SK-N-SH treated with all-trans-retinoic acid at 6 μM for 48 hours (cell line): ENCODE data around the gene PLPP3.

Experiments used
- ATAC-seq: fragments of 200-7000 bp; cut with Tn5 transposase; 3 replicates; pipeline ENCODE4 v1.9.1; 2020; ENCODE audit warnings: mild to moderate bottlenecking, moderate library complexity
- ARNTL ChIP-seq: fragments of 450-650 bp; formaldehyde crosslinking; IDR thresholded peaks from 2 replicates; pipeline ENCODE4 v1.5.0; 2020; ENCODE audit warnings: low read depth, mild to moderate bottlenecking, moderate library complexity, borderline replicate concordance
- BACH2 ChIP-seq: fragments of 250-450 bp; sonication (Bioruptor Pico); IDR thresholded peaks from 2 replicates; pipeline ENCODE4 v1.9.0; 2021; ENCODE audit warnings: mild to moderate bottlenecking, borderline replicate concordance
- CREB5 ChIP-seq: fragments of 250-450 bp; sonication (Bioruptor Pico); IDR thresholded peaks from 2 replicates; pipeline ENCODE4 v1.5.1; 2020; ENCODE audit warnings: low read depth, mild to moderate bottlenecking, moderate library complexity
- CSDC2 ChIP-seq: fragments of 250-450 bp; sonication (Bioruptor Pico); IDR thresholded peaks from 2 replicates; pipeline ENCODE4 v1.5.0; 2020; ENCODE audit warnings: mild to moderate bottlenecking, moderate library complexity
- ESRRG ChIP-seq: fragments of 250-450 bp; sonication (Bioruptor Pico); IDR thresholded peaks from 2 replicates; pipeline ENCODE4 v1.6.1; 2021; ENCODE audit warnings: mild to moderate bottlenecking
- GLIS3 ChIP-seq: fragments of 250-450 bp; sonication (Bioruptor Pico); IDR thresholded peaks from 2 replicates; pipeline ENCODE4 v1.5.0; 2020; ENCODE audit warnings: mild to moderate bottlenecking, moderate library complexity
- ISL1 ChIP-seq: fragments of 250-450 bp; sonication (Bioruptor Pico); IDR thresholded peaks from 2 replicates; pipeline ENCODE4 v2.1.2; 2022; ENCODE audit warnings: mild to moderate bottlenecking, moderate library complexity
- POU6F1 ChIP-seq: fragments of 250-450 bp; sonication (Bioruptor Pico); IDR thresholded peaks from 2 replicates; pipeline ENCODE4 v1.8.0; 2021; ENCODE audit warnings: low read depth, mild to moderate bottlenecking, moderate library complexity, borderline replicate concordance
- RARB ChIP-seq: fragments of 250-450 bp; sonication (Bioruptor Pico); IDR thresholded peaks from 2 replicates; pipeline ENCODE4 v1.8.0; 2021; ENCODE audit warnings: mild to moderate bottlenecking, moderate library complexity
- TCF4 ChIP-seq: fragments of 250-450 bp; sonication (Bioruptor Pico); IDR thresholded peaks from 2 replicates; pipeline ENCODE4 v1.8.0; 2021; ENCODE audit warnings: mild to moderate bottlenecking, moderate library complexity, borderline replicate concordance
- TOX ChIP-seq: fragments of 250-450 bp; sonication (Bioruptor Pico); IDR thresholded peaks from 2 replicates; pipeline ENCODE4 v1.8.0; 2021; ENCODE audit warnings: mild to moderate bottlenecking, moderate library complexity, borderline replicate concordance
- TSHZ2 ChIP-seq: fragments of 250-450 bp; sonication (Bioruptor Pico); IDR thresholded peaks from 2 replicates; pipeline ENCODE4 v1.5.0; 2020; ENCODE audit warnings: mild to moderate bottlenecking, moderate library complexity
- ZC3H10 ChIP-seq: fragments of 250-450 bp; sonication (Bioruptor Pico); IDR thresholded peaks from 2 replicates; pipeline ENCODE4 v1.5.1; 2021; ENCODE audit warnings: mild to moderate bottlenecking, moderate library complexity
- ZFP3 ChIP-seq: fragments of 250-450 bp; sonication (Bioruptor Pico); IDR thresholded peaks from 2 replicates; pipeline ENCODE4 v1.5.0; 2020; ENCODE audit warnings: mild to moderate bottlenecking, moderate library complexity
- ZFP30 ChIP-seq: fragments of 450-650 bp; formaldehyde crosslinking; IDR thresholded peaks from 2 replicates; pipeline ENCODE4 v1.5.0; 2022; ENCODE audit warnings: mild to moderate bottlenecking, moderate library complexity
- ZNF565 ChIP-seq: fragments of 450-650 bp; formaldehyde crosslinking; conservative IDR thresholded peaks from 2 replicates; pipeline ENCODE4 v1.5.0; 2020; ENCODE audit warnings: low read depth, mild to moderate bottlenecking, moderate library complexity
- ZNF8 ChIP-seq: fragments of 450-650 bp; formaldehyde crosslinking; IDR thresholded peaks from 2 replicates; pipeline ENCODE4 v1.5.0; 2020; ENCODE audit warnings: mild to moderate bottlenecking, moderate library complexity
- TF ChIP-seq, protein P1 (sequence below): fragments of 250-450 bp; sonication (Bioruptor Pico); IDR thresholded peaks from 2 replicates; pipeline ENCODE4 v1.5.1; 2021; ENCODE audit warnings: mild to moderate bottlenecking, moderate library complexity
- TF ChIP-seq, protein P2 (sequence below): fragments of 250-450 bp; sonication (Bioruptor Pico); IDR thresholded peaks from 2 replicates; pipeline ENCODE4 v1.8.0; 2020; ENCODE audit warnings: mild to moderate bottlenecking, moderate library complexity, borderline replicate concordance

Gene PLPP3

GRCh38 chr1:56584910-56585528 lies 5.7 kb upstream of the PLPP3 start:
- TF ChIP-seq RARB (CRISPR knock-in tag) (no peak), TOX (no peak), ZNF8 (CRISPR knock-in tag) (no peak), TSHZ2 (CRISPR knock-in tag) (no peak), BACH2 (CRISPR knock-in tag) (no peak), ZNF565 (CRISPR knock-in tag) (no peak), TCF4 (CRISPR knock-in tag) (no peak), CSDC2 (no peak), ARNTL (CRISPR knock-in tag) (no peak), ISL1 (CRISPR knock-in tag) (no peak), CREB5 (no peak), ZC3H10 (no peak), ESRRG (CRISPR knock-in tag) (no peak), ZFP30 (CRISPR knock-in tag) (no peak), POU6F1 (CRISPR knock-in tag) (no peak), GLIS3 (no peak)
- TF ChIP-seq, protein P1, sequence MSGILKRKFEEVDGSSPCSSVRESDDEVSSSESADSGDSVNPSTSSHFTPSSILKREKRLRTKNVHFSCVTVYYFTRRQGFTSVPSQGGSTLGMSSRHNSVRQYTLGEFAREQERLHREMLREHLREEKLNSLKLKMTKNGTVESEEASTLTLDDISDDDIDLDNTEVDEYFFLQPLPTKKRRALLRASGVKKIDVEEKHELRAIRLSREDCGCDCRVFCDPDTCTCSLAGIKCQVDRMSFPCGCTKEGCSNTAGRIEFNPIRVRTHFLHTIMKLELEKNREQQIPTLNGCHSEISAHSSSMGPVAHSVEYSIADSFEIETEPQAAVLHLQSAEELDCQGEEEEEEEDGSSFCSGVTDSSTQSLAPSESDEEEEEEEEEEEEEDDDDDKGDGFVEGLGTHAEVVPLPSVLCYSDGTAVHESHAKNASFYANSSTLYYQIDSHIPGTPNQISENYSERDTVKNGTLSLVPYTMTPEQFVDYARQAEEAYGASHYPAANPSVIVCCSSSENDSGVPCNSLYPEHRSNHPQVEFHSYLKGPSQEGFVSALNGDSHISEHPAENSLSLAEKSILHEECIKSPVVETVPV (CRISPR knock-in tag) = no peak
- peak; percentile 80 for ATAC-seq

DNA sequence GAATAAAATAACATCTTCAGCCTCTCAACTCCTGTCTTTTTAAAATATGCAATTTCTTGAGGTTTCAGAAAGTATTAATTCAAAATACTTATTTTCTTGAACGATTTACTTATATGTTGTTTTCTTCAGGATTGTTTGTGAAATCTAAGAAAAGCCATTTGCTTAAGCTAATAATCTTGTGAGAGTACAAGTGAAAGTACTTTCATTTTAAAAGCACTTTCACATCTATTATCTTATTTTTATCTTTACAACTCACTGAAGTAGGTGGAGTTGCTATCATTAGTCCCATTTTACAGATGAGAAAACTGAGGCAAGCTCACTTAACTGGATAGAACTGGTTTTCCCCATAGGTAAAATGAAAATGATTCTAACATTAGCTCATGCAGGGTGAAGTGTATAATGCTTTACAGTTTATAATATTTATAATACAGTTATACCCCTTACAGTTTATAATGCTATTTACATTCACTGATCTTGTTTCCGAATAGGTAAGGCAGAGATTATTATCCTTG lies 4.7 kb upstream of the PLPP3 start:
- ATAC-seq = no peak
- TF ChIP-seq RARB (CRISPR knock-in tag) = no peak
- TF ChIP-seq ISL1 (CRISPR knock-in tag) = no peak
- TF ChIP-seq ZFP3 (CRISPR knock-in tag) = no peak
- TF ChIP-seq, protein P2, sequence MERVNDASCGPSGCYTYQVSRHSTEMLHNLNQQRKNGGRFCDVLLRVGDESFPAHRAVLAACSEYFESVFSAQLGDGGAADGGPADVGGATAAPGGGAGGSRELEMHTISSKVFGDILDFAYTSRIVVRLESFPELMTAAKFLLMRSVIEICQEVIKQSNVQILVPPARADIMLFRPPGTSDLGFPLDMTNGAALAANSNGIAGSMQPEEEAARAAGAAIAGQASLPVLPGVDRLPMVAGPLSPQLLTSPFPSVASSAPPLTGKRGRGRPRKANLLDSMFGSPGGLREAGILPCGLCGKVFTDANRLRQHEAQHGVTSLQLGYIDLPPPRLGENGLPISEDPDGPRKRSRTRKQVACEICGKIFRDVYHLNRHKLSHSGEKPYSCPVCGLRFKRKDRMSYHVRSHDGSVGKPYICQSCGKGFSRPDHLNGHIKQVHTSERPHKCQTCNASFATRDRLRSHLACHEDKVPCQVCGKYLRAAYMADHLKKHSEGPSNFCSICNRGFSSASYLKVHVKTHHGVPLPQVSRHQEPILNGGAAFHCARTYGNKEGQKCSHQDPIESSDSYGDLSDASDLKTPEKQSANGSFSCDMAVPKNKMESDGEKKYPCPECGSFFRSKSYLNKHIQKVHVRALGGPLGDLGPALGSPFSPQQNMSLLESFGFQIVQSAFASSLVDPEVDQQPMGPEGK (CRISPR knock-in tag) = no peak

- ATAC-seq = no peak
- TF ChIP-seq ZFP3 (CRISPR knock-in tag) (no peak), TOX (no peak), ZNF565 (CRISPR knock-in tag) (no peak)
Observed at GRCh38 chr1:56580771-56581170, 1.4 kb upstream of the PLPP3 start.
